NCI-H748 treated with DMSO at 0.1 percent for 48 hours (cell line): Measurements from ENCODE around the gene CEACAM5.

ENCODE experiments used
- DNase-seq: peaks from one replicate; lab custom pipeline; 2025; lab: John Stamatoyannopoulos, UW

The CEACAM5 gene

GRCh38 chr19:41708481-41708880 lies at the start of gene CEACAM5:
CEACAM5 (plus strand) TSS chr19:41708626; CDS start chr19:41708732, 106 bp downstream.
- peak; percentile 73 for DNase-seq

GRCh38 chr19:41666075-41666474 lies 42.4 kb upstream of the CEACAM5 start:
- no peak for DNase-seq

- no peak for DNase-seq
These were observed 40.1 kb upstream of the CEACAM5 start for GRCh38 chr19:41668315-41668714.

- DNase-seq: no peak
These were observed 37.7 kb upstream of the CEACAM5 start for GRCh38 chr19:41670755-41671154.

- no peak for DNase-seq
These were observed 36.9 kb upstream of the CEACAM5 start for GRCh38 chr19:41671486-41671885.

- no peak for DNase-seq
These were observed 26.0 kb upstream of the CEACAM5 start for GRCh38 chr19:41682437-41682836.

- DNase-seq: no peak
These were observed 21.0 kb upstream of the CEACAM5 start for GRCh38 chr19:41687419-41687818.

- no peak for DNase-seq
These were observed 20.3 kb upstream of the CEACAM5 start, which contains the start of gene CEACAM7 for GRCh38 chr19:41688098-41688497. CEACAM7 (minus strand) TSS chr19:41688270; CDS start chr19:41688165, 105 bp downstream.

- DNase-seq: no peak
These were observed 19.7 kb upstream of the CEACAM5 start for GRCh38 chr19:41688687-41689086.

GRCh38 chr19:41689993-41690800 lies 18.2 kb upstream of the CEACAM5 start:
- no peak for DNase-seq

- DNase-seq: no peak
These were observed 17.7 kb upstream of the CEACAM5 start for GRCh38 chr19:41690801-41691065.

GRCh38 chr19:41691268-41691970 lies 17.0 kb upstream of the CEACAM5 start:
- DNase-seq: peak; percentile 34

- no peak for DNase-seq
These were observed 14.2 kb upstream of the CEACAM5 start for GRCh38 chr19:41694196-41694595.

- no peak for DNase-seq
These were observed 13.4 kb upstream of the CEACAM5 start for GRCh38 chr19:41694831-41695635.

GRCh38 chr19:41695745-41696144 lies 12.7 kb upstream of the CEACAM5 start:
- DNase-seq: no peak

- no peak for DNase-seq
These were observed 11.8 kb upstream of the CEACAM5 start for GRCh38 chr19:41696402-41697197.

GRCh38 chr19:41697198-41697855 lies 11.1 kb upstream of the CEACAM5 start:
- no peak for DNase-seq

GRCh38 chr19:41698746-41699230 lies 9.6 kb upstream of the CEACAM5 start:
- DNase-seq: no peak

- DNase-seq: no peak
These were observed 9.0 kb upstream of the CEACAM5 start for GRCh38 chr19:41699231-41699967.

- DNase-seq: no peak
These were observed 8.5 kb upstream of the CEACAM5 start for GRCh38 chr19:41699968-41700323.
